Measurements from ENCODE around the gene PCTP.

The PCTP gene

GRCh38 chr17:55750750-55751657, at the start of gene PCTP:
Gene PCTP, plus strand, starts transcription at chr17:55751051. Its CDS starts 53 bp downstream, at chr17:55751104.
- H3K4me3 ChIP-seq (ENCODE audit: low read depth, low read length) = peak within 1 kb of the TSS; percentile 79
- peak; percentile 55 for TF ChIP-seq CTCF (IDR thresholded peaks at IDR 0.05; ENCODE audit: low read depth, low read length, missing control alignments)
- no peak for DNase-seq (ENCODE audit: low read depth)

GRCh38 chr17:55702150-55702549, 48.7 kb upstream of the PCTP start:
- no peak overlapping the region for H3K4me3 ChIP-seq (ENCODE audit: low read depth, low read length)
- DNase-seq (ENCODE audit: low read depth) = no peak
- TF ChIP-seq CTCF (IDR thresholded peaks at IDR 0.05; ENCODE audit: low read depth, low read length, missing control alignments) = no peak

- H3K4me3 ChIP-seq (ENCODE audit: low read depth, low read length) = no peak overlapping the region
- no peak for TF ChIP-seq CTCF (IDR thresholded peaks at IDR 0.05; ENCODE audit: low read depth, low read length, missing control alignments)
- DNase-seq (ENCODE audit: low read depth) = no peak
These were observed 46.5 kb upstream of the PCTP start for GRCh38 chr17:55704401-55704800.

- no peak for TF ChIP-seq CTCF (IDR thresholded peaks at IDR 0.05; ENCODE audit: low read depth, low read length, missing control alignments)
- no peak overlapping the region for H3K4me3 ChIP-seq (ENCODE audit: low read depth, low read length)
- DNase-seq (ENCODE audit: low read depth) = no peak
These were observed 45.0 kb upstream of the PCTP start for GRCh38 chr17:55705847-55706246.

GRCh38 chr17:55706808-55707773, 43.8 kb upstream of the PCTP start:
- no peak for DNase-seq (ENCODE audit: low read depth)
- TF ChIP-seq CTCF (IDR thresholded peaks at IDR 0.05; ENCODE audit: low read depth, low read length, missing control alignments) = no peak
- H3K4me3 ChIP-seq (ENCODE audit: low read depth, low read length) = no peak overlapping the region

GRCh38 chr17:55708175-55708974, 42.5 kb upstream of the PCTP start:
- no peak for TF ChIP-seq CTCF (IDR thresholded peaks at IDR 0.05; ENCODE audit: low read depth, low read length, missing control alignments)
- no peak for DNase-seq (ENCODE audit: low read depth)
- no peak overlapping the region for H3K4me3 ChIP-seq (ENCODE audit: low read depth, low read length)
